Type B pancreatic cell (in vitro differentiated cells): ENCODE results near the gene DSC2. TPM values are rescaled to one million over a fixed set of nuclear protein-coding genes. Genes with fewer than 3 reads are reported as not detected.

Experiments used
- DNase-seq: peaks from one replicate; pipeline ENCODE4 v3.0.0; 2021; ENCODE audit warnings: mixed read lengths; ENCODE audit not compliant: unreplicated experiment; ENCODE audit errors: extremely low spot score
- H3K27ac Mint-ChIP-seq: 2 replicates; pipeline ENCODE4 v1.8.0; 2021; ENCODE audit warnings: mild to moderate bottlenecking, mixed read lengths
- H3K27me3 Mint-ChIP-seq: 2 replicates; pipeline ENCODE4 v1.8.0; 2021; ENCODE audit warnings: mixed read lengths
- H3K36me3 Mint-ChIP-seq: 2 replicates; pipeline ENCODE4 v1.8.0; 2021; ENCODE audit warnings: mixed read lengths
- H3K4me1 Mint-ChIP-seq: one replicate; pipeline ENCODE4 v1.8.0; 2021; ENCODE audit warnings: mixed read lengths; ENCODE audit not compliant: unreplicated experiment
- H3K4me3 Mint-ChIP-seq: 2 replicates; pipeline ENCODE4 v1.8.0; 2021; ENCODE audit warnings: mild to moderate bottlenecking, mixed read lengths
- H3K9me3 Mint-ChIP-seq: 2 replicates; pipeline ENCODE4 v1.8.0; 2021; ENCODE audit warnings: mixed read lengths
- CTCF ChIP-seq: fragments of 200-600 bp; sonication (generic); conservative IDR thresholded peaks from 2 replicates; pipeline ENCODE4 v1.5.0; 2021; ENCODE audit warnings: antibody characterized with exemption, mild to moderate bottlenecking
- long read RNA-seq: library from polyadenylated mRNA; unstranded; transcript quantifications from one replicate; pipeline ENCODE4 v2.0.0, GENCODE V29; 2020
- total RNA-seq: library from RNA; stranded (reverse); gene quantifications from 2 replicates; pipeline ENCODE4 v1.2.1, GENCODE V29; 2021; ENCODE audit warnings: low replicate concordance

Gene DSC2
- 85.4 and 352 TPM in 2 replicates for total RNA-seq
- long read RNA-seq, full-length matches to known transcripts, result 51 of 273 reads
- long read RNA-seq, partial matches to known transcripts, result 208 of 273 reads
- long read RNA-seq, other reads (novel, unspliced or antisense), result 14 of 273 reads

- Mint-ChIP-seq H3K4me3 (peak within 1 kb of the TSS; percentile 89), H3K27me3 (no peaks in the 10 kb centered on the region), H3K27ac (peak within 1 kb of the TSS; percentile 93), H3K36me3 (peaks cover 10% of the 10 kb centered on the region), H3K4me1 (peaks cover 4% of the 10 kb centered on the region), H3K9me3 (no peaks in the 10 kb centered on the region)
- no peak for TF ChIP-seq CTCF
- DNase-seq, result peak; percentile 77
These were observed at the start of gene DSC2 for GRCh38 chr18:31102025-31102684. Gene DSC2 (minus strand): TSS chr18:31102421. CDS start chr18:31101971, 450 bp downstream.

DNA sequence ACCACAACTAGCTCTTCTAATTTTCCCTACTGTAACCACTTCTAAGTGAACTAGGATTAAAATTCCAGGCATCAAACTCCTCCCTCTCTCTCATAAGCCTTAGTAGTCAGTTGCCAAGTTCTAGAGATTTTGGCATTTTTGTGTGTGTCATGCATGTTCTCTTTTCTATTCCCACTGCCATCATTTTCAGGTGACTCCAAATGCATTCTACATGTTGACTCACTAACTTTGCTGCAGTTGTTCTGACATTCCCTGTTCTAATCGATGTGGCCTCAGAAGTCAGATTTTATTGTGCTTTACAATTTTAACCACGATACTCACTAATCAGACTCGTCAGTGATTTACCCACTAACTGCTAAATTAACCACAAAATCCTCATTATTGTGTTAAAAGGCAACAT, 47.1 kb upstream of the DSC2 start:
- Mint-ChIP-seq H3K27ac (no peak overlapping the region), H3K9me3 (peaks cover 4% of the 10 kb centered on the region), H3K27me3 (no peaks in the 10 kb centered on the region), H3K4me1 (no peaks in the 10 kb centered on the region), H3K4me3 (no peak overlapping the region), H3K36me3 (peaks cover 4% of the 10 kb centered on the region)
- DNase-seq, result no peak
- TF ChIP-seq CTCF, result no peak

- Mint-ChIP-seq H3K27ac (no peak overlapping the region), H3K4me1 (no peaks in the 10 kb centered on the region), H3K9me3 (peaks cover 4% of the 10 kb centered on the region), H3K27me3 (no peaks in the 10 kb centered on the region), H3K36me3 (peaks cover 4% of the 10 kb centered on the region), H3K4me3 (no peak overlapping the region)
- no peak for TF ChIP-seq CTCF
- DNase-seq, result no peak
These were observed 46.4 kb upstream of the DSC2 start for GRCh38 chr18:31148600-31148999.

GRCh38 chr18:31146809-31147208, 44.6 kb upstream of the DSC2 start:
- Mint-ChIP-seq H3K9me3 (peaks cover 4% of the 10 kb centered on the region), H3K4me3 (no peak overlapping the region), H3K27ac (no peak overlapping the region), H3K4me1 (no peaks in the 10 kb centered on the region), H3K36me3 (peaks cover 4% of the 10 kb centered on the region), H3K27me3 (no peaks in the 10 kb centered on the region)
- no peak for DNase-seq
- TF ChIP-seq CTCF, result no peak

GRCh38 chr18:31143025-31143424, 40.8 kb upstream of the DSC2 start:
- no peaks in the 10 kb centered on the region for H3K27me3 Mint-ChIP-seq
- no peak for TF ChIP-seq CTCF
- peaks cover 4% of the 10 kb centered on the region for H3K9me3 Mint-ChIP-seq
- no peak for DNase-seq
- peaks cover 4% of the 10 kb centered on the region for H3K36me3 Mint-ChIP-seq
- no peaks in the 10 kb centered on the region for H3K4me1 Mint-ChIP-seq
- no peak overlapping the region for H3K27ac Mint-ChIP-seq
- no peak overlapping the region for H3K4me3 Mint-ChIP-seq
